GM23338 (cell line): ENCODE data around the gene VBP1. TPM values are rescaled to one million over a fixed set of nuclear protein-coding genes. Genes with fewer than 3 reads are reported as not detected.

Source experiments
- ATAC-seq: fragments of 200-7000 bp; cut with Tn5 transposase; 3 replicates; pipeline ENCODE4 v1.9.1; 2020
- DNase-seq: peaks from one replicate; pipeline ENCODE4 v3.0.0-alpha.2; 2015; ENCODE audit warnings: low spot score
- H2AFZ ChIP-seq: fragments of 200-600 bp; sonication (generic); 2 replicates; pipeline ENCODE4 v1.8.0; 2016; ENCODE audit warnings: antibody characterized with exemption, mild to moderate bottlenecking, moderate library complexity
- H3F3A ChIP-seq: fragments of 200-600 bp; sonication (generic); replicated peaks from 2 replicates; pipeline ENCODE4 v1.8.0; 2017; ENCODE audit warnings: antibody characterized with exemption, mixed run types, low read depth
- H3K27ac ChIP-seq: fragments of 200-600 bp; sonication (generic); 2 replicates; pipeline ENCODE4 v1.6.1; 2016; ENCODE audit warnings: low read depth
- H3K27me3 ChIP-seq: fragments of 200-600 bp; sonication (generic); 2 replicates; pipeline ENCODE4 v1.8.0; 2016; ENCODE audit warnings: mild to moderate bottlenecking, mixed run types, moderate library complexity; ENCODE audit not compliant: insufficient read depth
- H3K36me3 ChIP-seq: fragments of 200-600 bp; sonication (generic); 2 replicates; pipeline ENCODE4 v1.8.0; 2016; ENCODE audit warnings: mild to moderate bottlenecking; ENCODE audit not compliant: insufficient read depth
- H3K4me1 ChIP-seq: fragments of 200-600 bp; sonication (generic); 2 replicates; pipeline ENCODE4 v1.8.0; 2016; ENCODE audit warnings: mild to moderate bottlenecking, moderate library complexity; ENCODE audit not compliant: insufficient read depth
- H3K4me2 ChIP-seq: fragments of 200-600 bp; sonication (generic); 2 replicates; pipeline ENCODE4 v1.7.1; 2017; ENCODE audit warnings: mixed run types
- H3K4me3 ChIP-seq: fragments of 200-600 bp; sonication (generic); 2 replicates; pipeline ENCODE4 v1.6.1; 2016; ENCODE audit warnings: mixed run types
- H3K79me2 ChIP-seq: fragments of 200-600 bp; sonication (generic); replicated peaks from 2 replicates; pipeline ENCODE4 v1.8.0; 2017; ENCODE audit warnings: mild to moderate bottlenecking; ENCODE audit not compliant: insufficient read depth
- H3K9me2 ChIP-seq: fragments of 200-600 bp; sonication (generic); 2 replicates; pipeline ENCODE4 v1.8.0; 2017; ENCODE audit not compliant: insufficient read depth
- H4K20me1 ChIP-seq: fragments of 200-600 bp; sonication (generic); replicated peaks from 2 replicates; pipeline ENCODE4 v1.8.0; 2017; ENCODE audit warnings: mild to moderate bottlenecking; ENCODE audit not compliant: insufficient read depth
- H3K27ac Mint-ChIP-seq: 2 replicates; pipeline ENCODE4 v1.8.0; 2020; ENCODE audit warnings: inconsistent platforms, mild to moderate bottlenecking, moderate library complexity, mixed read lengths
- H3K27me3 Mint-ChIP-seq: 3 replicates; pipeline ENCODE4 v1.8.0; 2022; ENCODE audit warnings: low read depth, mild to moderate bottlenecking, moderate library complexity, mixed read lengths, inconsistent platforms; ENCODE audit not compliant: insufficient read depth, poor library complexity
- H3K36me3 Mint-ChIP-seq: 3 replicates; pipeline ENCODE4 v1.8.0; 2021; ENCODE audit warnings: low read depth, mild to moderate bottlenecking, inconsistent platforms, moderate library complexity, mixed read lengths
- H3K4me1 Mint-ChIP-seq: 3 replicates; pipeline ENCODE4 v1.8.0; 2020; ENCODE audit warnings: mild to moderate bottlenecking, inconsistent platforms, mixed read lengths
- H3K4me3 Mint-ChIP-seq: 3 replicates; pipeline ENCODE4 v1.8.0; 2021; ENCODE audit warnings: moderate library complexity, mild to moderate bottlenecking, inconsistent platforms, mixed read lengths
- H3K9me3 Mint-ChIP-seq: 3 replicates; pipeline ENCODE4 v1.8.0; 2020; ENCODE audit warnings: moderate library complexity, mild to moderate bottlenecking, inconsistent platforms, mixed read lengths
- EZH2 ChIP-seq: fragments of 200-600 bp; sonication (generic); IDR thresholded peaks from one replicate; pipeline ENCODE4 v1.8.0; 2017; ENCODE audit warnings: antibody characterized with exemption, mild to moderate bottlenecking, low read depth; ENCODE audit not compliant: unreplicated experiment
- JUNB ChIP-seq: IDR thresholded peaks from one replicate; pipeline ENCODE4 v1.6.1; 2016; ENCODE audit warnings: antibody characterized with exemption; ENCODE audit not compliant: unreplicated experiment
- REST ChIP-seq: IDR thresholded peaks from one replicate; pipeline ENCODE4 v1.6.1; 2018; ENCODE audit warnings: antibody characterized with exemption; ENCODE audit not compliant: unreplicated experiment
- ZNF114 ChIP-seq: fragments of 250-450 bp; sonication (Bioruptor Pico); IDR thresholded peaks from 2 replicates; pipeline ENCODE4 v1.5.0; 2020; ENCODE audit warnings: mild to moderate bottlenecking, moderate library complexity
- ZNF462 ChIP-seq: fragments of 250-450 bp; sonication (Bioruptor Pico); IDR thresholded peaks from 2 replicates; pipeline ENCODE4 v1.5.0; 2020; ENCODE audit warnings: mild to moderate bottlenecking, moderate library complexity
- polyA plus RNA-seq: library from polyadenylated mRNA; unstranded; fragments of >200 nt; fragmentation: Nextera tagmentation; extraction: Ambion mirVana; gene quantifications from 2 replicates; pipeline ENCODE4 v1.2.1, GENCODE V29; 2016
- total RNA-seq: library from RNA; depleted of rRNA; stranded (reverse); fragments of >200 nt; shearing (Covaris generic); gene quantifications from 2 replicates; pipeline ENCODE4 v1.2.3, GENCODE V29; 2014

Gene VBP1
- total and polyA plus RNA-seq, 2 experiments from 2014 or later: 62.5 to 84.4 TPM

GRCh38 chrX:155215443-155216178 is 649 bp upstream of the VBP1 start (continued):
- TF ChIP-seq REST: no peak

- Mint-ChIP-seq H3K4me3 (peak overlapping the region; percentile 99), H3K9me3 (peaks cover 3% of the 10 kb centered on the region; the same call in 2 of the 3 replicates), H3K27ac (peak overlapping the region; percentile 96), H3K4me1 (peaks cover 12% of the 10 kb centered on the region; the same call in 1 of the 3 replicates), H3K36me3 (peaks cover 15% of the 10 kb centered on the region), H3K27me3 (no peaks in the 10 kb centered on the region)
- Histone ChIP-seq H3K4me2 (peak overlapping the region; percentile 84), H2AFZ (no peak overlapping the region), H4K20me1 (peaks cover 3% of the 10 kb centered on the region; the same call in 1 of the 2 replicates), H3K27ac (no peak overlapping the region), H3K9me2 (no peaks in the 10 kb centered on the region), H3K79me2 (peaks cover 40% of the 10 kb centered on the region), H3F3A (no peaks in the 10 kb centered on the region), H3K4me3 (peak overlapping the region; percentile 76), H3K27me3 (peaks cover 14% of the 10 kb centered on the region; the same call in 1 of the 2 replicates), H3K4me1 (0 out of 2 replicates have a peak, but pooled peaks cover 3% of the 10 kb centered on the region), H3K36me3 (no peaks in the 10 kb centered on the region; the same call in 1 of the 2 replicates)
- TF ChIP-seq ZNF114 (CRISPR knock-in tag) (no peak), JUNB (no peak), EZH2 (no peak), ZNF462 (CRISPR knock-in tag) (no peak)
- ATAC-seq (peak; percentile 7; the same call in 1 of the 3 replicates), DNase-seq (peak; percentile 16)
These were observed 730 bp downstream of the VBP1 start for GRCh38 chrX:155216940-155217440.
